HepG2 (cell line): Measurements from ENCODE around the gene OR1F1.

ENCODE experiments used
- CEBPZ ChIP-seq: IDR thresholded peaks from 2 replicates; pipeline ENCODE4 v1.6.1; 2012; ENCODE audit warnings: low read length, improper control_type of control experiment
- EP300 ChIP-seq, 3 experiments: sonication (generic) in 1 of 3; formaldehyde crosslinking in 1 of 3; IDR thresholded peaks; 2 replicates each; pipeline versions ENCODE4 v1.5.1 to v1.6.1; 2011 to 2020; ENCODE audit warnings: low read depth in 2 of 3, low read length in 2 of 3, borderline replicate concordance in 1 of 3, improper control_type of control experiment in 1 of 3, mild to moderate bottlenecking in 1 of 3, missing genetic modification reagents in 1 of 3, moderate library complexity in 1 of 3
- FOXJ3 ChIP-seq: sonication (generic); formaldehyde crosslinking; IDR thresholded peaks from 2 replicates; pipeline ENCODE4 v1.4.0; 2020; ENCODE audit warnings: missing genetic modification reagents, mild to moderate bottlenecking, borderline replicate concordance
- NFIC ChIP-seq: IDR thresholded peaks from 2 replicates; pipeline ENCODE4 v1.6.1; 2012; ENCODE audit warnings: mild to moderate bottlenecking, low read length, inconsistent platforms

DNA sequence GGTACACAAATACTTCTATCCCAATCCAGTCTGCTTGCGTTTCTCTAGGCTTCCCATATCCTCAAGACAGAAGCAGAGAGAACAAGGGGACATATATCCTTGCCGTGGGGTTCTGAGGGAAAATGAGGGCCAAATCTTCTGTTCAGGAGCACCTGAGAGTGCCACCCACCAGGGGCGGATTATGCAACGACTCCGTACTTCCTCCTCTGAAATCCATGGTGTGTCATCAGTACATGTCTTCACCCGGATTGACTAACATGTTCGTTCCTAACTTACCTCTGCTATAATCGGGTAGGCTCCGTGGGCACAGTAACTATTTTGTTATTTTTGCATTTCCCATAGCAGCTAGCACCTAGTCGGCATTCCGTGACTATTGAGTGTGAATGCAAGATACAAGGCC is 54.7 kb downstream of the OR1F1 start:
- TF ChIP-seq EP300 (IDR thresholded peaks at IDR 0.05; ENCODE audit: low read depth in 2 of 2, low read length in 2 of 2) (no peak), EP300 (CRISPR knock-in tag; IDR thresholded peaks at IDR 0.05; ENCODE audit: borderline replicate concordance) (no peak), CEBPZ (no peak), FOXJ3 (CRISPR knock-in tag) (no peak), NFIC (no peak)
